Hypothalamus (tissue), 51 donors: ENCODE measurements around the gene PCDH9.

Experiments
- DNase-seq, 51 donors: peaks; one replicate each; lab custom pipeline; 2025; lab: John Stamatoyannopoulos, UW

Gene PCDH9

GRCh38 chr13:66443926-66444325 is 786.2 kb downstream of the PCDH9 start:
- no peak for DNase-seq

DNA sequence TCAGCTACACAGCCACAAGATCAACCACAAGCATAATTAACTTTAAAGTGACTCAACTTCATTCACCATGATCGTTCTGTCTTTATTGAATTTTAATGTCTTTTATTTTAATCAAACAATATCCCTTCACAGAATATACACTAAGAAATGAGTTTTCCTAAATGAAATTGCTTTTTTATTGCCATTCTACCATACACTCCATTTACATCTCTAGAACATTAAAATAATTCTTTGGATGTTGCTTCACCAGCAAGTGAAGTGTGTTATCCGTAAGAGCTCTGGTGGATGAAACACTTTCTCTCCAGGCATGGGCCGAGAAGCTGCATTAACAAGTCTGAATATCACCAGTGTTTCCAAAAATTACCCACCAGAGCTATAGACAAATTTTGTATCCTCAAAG is 789.2 kb downstream of the PCDH9 start:
- DNase-seq: no peak

DNA sequence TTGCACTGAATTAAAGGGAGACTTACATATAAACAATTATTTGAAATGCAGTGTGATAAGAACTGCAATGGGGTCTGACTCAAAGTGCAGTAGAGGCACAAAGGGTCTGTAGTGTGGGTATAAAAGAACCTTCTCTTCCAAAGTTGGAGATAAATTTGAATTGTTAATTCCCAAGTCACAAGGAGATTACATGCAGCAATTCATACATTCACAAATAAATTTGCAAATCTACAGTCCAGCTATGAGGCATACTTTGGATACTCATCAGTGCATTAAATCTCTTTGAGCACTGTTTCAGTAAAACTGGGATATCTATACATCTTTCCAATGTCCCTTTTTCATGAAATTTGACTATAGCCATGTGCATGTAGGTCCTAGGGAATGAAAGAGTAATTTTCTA is 799.4 kb downstream of the PCDH9 start:
- no peak for DNase-seq

GRCh38 chr13:66430269-66430668 is 799.9 kb downstream of the PCDH9 start:
- DNase-seq: no peak

DNA sequence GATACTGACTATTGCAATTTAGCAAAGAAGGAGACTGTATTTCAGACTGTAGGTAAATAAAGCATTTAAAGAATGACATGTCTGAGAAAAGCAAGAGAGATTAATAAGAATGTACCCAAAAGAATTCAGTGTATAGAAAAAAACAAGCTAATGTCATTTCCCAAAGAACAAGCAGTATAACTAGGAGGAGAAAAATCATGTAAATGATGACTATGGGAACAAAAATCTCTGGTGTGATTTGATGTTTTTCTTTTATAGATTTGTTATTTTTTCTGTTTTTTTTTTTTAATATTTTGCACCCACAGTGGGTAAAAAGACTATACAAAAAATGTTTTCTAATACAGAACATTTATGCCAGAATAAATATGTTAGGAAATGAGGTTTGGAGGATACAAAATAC is 801.0 kb downstream of the PCDH9 start:
- no peak for DNase-seq

GRCh38 chr13:66427458-66427861 is 802.7 kb downstream of the PCDH9 start:
- DNase-seq: no peak

DNA sequence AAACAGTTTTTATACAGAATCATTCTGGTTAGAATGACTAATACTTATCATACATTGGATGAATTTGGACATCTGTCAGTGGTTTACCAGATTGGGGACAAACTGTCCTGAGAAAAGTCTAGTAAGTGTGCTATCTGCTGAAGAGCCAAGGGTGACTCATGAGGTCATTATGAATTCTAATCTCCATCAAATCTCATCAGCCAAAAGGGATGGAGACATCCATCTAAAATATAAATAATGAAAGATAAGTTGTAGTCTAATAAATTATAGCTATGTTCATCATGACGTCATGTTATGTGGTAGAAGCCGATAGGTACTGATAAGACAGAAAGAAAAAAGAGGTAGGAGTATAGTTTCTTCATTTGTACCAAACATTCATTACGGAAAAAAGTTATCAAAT is 804.4 kb downstream of the PCDH9 start:
- no peak for DNase-seq

DNA sequence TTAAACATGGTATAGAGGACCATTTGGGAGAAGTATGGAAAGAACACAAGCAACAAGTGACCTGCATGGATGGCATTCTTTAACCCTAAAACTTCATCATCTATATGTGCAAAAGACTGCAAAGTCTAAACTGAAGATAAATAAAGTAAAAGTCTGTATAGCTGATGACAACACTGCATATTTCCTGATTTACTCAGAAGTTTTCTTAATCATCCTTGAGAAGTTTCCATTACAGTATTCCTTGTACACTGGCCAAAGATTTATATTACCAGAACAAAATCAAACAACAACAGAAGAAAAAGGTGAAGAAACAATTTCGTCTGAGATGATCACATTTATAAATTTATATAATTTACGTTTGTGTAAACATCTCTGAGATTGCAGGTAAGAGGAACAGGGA is 805.7 kb downstream of the PCDH9 start:
- DNase-seq: no peak

GRCh38 chr13:66415444-66415843 is 814.7 kb downstream of the PCDH9 start:
- no peak for DNase-seq

DNA sequence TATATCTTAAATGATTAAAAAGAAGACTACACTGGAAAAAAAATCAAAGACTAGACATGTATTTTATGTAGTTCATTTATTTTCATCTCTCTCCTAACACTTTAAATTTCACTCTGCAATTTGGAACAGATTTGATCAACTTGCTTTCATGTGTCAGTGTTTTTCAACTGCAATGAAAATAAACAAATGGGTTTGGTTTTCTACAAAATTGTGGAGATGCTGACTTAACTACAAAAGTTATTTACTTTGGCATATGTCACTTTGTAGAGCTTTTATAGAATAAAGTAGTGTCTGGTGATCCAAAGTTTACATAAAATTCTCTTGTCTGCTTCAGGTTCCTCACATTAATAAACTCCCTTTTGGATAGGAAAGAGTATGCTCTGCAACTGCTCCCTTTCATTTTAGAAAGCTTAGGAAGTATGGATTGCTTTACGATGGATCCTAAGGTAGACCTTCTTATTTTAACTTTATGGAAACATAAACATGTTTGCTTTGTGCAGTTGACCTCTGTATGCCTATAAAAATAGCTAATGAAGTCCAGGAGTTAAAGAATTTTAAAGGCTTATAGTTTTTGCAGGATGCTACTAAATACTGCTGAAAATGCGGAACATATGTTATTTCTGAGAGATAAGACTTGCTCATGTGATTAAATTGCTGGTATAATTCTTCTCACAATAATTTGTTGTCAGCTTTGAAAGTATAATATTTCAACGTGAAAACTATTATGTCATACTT is 815.9 kb downstream of the PCDH9 start:
- no peak for DNase-seq

GRCh38 chr13:66410314-66410713 is 819.8 kb downstream of the PCDH9 start:
- DNase-seq: no peak

- no peak for DNase-seq
These were observed 820.6 kb downstream of the PCDH9 start for GRCh38 chr13:66409542-66409941.

- DNase-seq: peak in 2 of 51 donors; percentile 12 to 13
These were observed 823.0 kb downstream of the PCDH9 start for GRCh38 chr13:66407128-66407527.

DNA sequence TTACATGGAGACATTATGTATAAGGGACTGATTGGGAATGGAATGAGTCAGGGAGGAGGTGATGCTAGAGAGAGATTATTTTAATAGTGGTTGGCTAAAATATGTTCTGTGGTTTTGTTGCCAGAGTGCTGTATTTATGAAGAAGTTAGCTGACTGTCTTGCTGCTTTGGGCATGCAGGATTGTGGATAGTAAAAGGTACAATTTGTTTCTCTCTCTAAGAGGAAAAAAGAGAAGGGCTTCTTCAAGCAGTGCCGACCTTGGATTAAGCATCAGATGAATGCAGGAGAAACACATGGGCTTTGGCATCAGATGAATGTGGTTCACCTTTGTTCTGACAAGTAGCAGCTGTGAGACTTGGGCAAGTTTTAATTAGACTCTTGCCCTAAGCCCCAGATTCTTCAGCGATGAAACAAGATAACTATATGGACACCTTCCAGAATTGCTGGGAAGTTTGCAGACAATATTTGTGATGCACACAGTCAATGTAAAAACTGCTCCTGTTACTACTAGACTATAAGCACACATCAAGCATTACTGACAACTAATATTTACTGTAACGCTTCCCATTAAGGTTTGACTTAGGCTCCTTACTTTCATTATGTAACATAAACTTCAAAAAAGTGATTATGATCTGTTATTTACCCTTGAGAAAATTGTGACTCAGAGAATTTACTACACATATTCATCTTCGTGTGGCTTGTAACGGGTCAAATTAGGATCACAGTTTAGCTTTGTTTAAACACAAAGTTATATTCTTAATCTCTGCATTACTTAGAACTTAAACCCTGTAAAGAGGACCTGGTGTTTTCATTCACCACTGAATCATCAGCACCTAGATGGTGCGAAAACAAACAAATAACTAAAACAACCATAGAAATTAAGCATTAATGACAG is 824.0 kb downstream of the PCDH9 start:
- DNase-seq: peak in 1 of 51 donors; percentile 11

- no peak for DNase-seq
These were observed 827.6 kb downstream of the PCDH9 start for GRCh38 chr13:66402546-66402945.

GRCh38 chr13:66402066-66402465 is 828.1 kb downstream of the PCDH9 start:
- DNase-seq: no peak

GRCh38 chr13:66400292-66400691 is 829.8 kb downstream of the PCDH9 start:
- DNase-seq: no peak

- DNase-seq: no peak
These were observed 830.3 kb downstream of the PCDH9 start for GRCh38 chr13:66399873-66400272.

- DNase-seq: no peak
These were observed 833.0 kb downstream of the PCDH9 start for GRCh38 chr13:66397133-66397532.

- DNase-seq: no peak
These were observed 838.8 kb downstream of the PCDH9 start for GRCh38 chr13:66391322-66391721.

DNA sequence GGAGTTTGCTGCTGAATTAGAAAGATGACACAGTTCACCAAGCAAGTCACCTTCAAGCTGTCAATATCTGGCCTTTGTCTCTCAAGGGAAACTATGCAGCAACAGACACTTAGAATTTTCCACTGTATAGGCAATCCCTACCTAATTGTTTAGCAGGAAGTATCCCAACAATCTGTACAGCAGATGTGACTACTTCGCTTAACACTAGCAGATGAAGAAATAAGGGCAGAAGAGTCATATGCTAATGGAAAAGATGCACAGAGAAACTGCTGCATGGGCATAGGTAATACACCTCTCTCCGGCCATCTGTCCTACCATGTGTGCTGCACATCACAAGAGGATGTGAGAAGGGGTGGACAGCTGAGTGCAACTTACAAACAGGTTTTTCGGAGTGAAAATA is 851.2 kb downstream of the PCDH9 start:
- no peak for DNase-seq

DNA sequence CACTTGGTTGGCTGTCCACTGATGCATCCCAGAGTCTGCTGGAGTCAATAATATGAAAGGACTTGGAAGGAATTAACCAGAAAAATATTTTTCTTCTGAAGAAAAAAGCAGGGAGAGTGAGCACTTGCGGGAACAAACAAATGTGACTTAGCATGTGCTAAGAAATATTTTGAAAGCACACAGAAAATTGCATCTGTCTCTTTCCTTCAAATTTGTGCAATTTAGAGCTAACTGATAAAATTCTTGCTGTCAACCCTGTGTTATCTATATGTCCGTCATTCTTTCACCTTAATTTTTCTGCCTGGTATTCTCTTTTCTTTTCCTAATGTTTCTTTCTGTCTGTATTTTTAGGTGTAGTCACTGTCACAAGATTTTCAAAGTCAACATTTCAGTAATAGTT is 852.6 kb downstream of the PCDH9 start:
- DNase-seq: no peak
